ENCODE results near the gene PHETA2. TPM values are rescaled to one million over a fixed set of nuclear protein-coding genes. Genes with fewer than 3 reads are reported as not detected.

The PHETA2 gene
- polyA plus RNA-seq, 1 donor (not counting 4 experiments of a cell fraction or from before 2014, with no cell fraction given) = 0.80 TPM

DNA sequence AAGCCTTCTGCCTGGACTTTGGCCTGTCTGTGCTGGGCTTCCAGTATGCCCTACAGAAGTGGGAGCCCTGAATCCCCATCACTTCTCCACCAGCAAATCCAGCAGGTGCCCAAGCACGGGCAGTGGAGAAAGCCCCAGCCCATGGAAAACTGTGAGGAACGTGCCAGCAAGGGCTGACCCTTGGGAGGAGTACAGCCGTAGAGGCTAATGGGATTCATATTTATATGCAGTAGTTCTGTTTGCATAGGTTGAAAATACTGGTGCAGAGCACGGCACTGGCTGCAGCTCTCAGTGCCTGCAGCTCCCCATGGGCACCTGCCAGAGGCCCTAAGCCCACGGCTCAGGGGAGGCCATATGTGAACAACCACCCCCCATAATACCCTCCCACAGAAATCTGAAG, 13.6 kb upstream of the PHETA2 start:
- H2AFZ ChIP-seq (ENCODE audit: control insufficient read depth, low read length) = no peak overlapping the region
- DNase-seq (ENCODE audit: low read depth, low spot score) = no peak
- dilution Hi-C loops (cut with MboI; ENCODE audit: extremely low pct_ligation_motif_present, low sequenced_read_pairs) = no loop called here
- no peaks in the 10 kb centered on the region for H4K20me1 ChIP-seq (ENCODE audit: control insufficient read depth, extremely low read depth, insufficient read depth, low read length)
- no peak for FAIRE-seq
- H3K36me3 ChIP-seq (ENCODE audit: control insufficient read depth in 2 of 2, extremely low read depth in 1 of 2, insufficient read depth in 2 of 2, low read length in 2 of 2) = peaks cover 12 to 20% of the 10 kb centered on the region in 2 experiments
- TF ChIP-seq, protein P1, sequence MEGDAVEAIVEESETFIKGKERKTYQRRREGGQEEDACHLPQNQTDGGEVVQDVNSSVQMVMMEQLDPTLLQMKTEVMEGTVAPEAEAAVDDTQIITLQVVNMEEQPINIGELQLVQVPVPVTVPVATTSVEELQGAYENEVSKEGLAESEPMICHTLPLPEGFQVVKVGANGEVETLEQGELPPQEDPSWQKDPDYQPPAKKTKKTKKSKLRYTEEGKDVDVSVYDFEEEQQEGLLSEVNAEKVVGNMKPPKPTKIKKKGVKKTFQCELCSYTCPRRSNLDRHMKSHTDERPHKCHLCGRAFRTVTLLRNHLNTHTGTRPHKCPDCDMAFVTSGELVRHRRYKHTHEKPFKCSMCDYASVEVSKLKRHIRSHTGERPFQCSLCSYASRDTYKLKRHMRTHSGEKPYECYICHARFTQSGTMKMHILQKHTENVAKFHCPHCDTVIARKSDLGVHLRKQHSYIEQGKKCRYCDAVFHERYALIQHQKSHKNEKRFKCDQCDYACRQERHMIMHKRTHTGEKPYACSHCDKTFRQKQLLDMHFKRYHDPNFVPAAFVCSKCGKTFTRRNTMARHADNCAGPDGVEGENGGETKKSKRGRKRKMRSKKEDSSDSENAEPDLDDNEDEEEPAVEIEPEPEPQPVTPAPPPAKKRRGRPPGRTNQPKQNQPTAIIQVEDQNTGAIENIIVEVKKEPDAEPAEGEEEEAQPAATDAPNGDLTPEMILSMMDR (optimal IDR thresholded peaks at IDR 0.05 in 1 of 3, IDR thresholded peaks at IDR 0.05 in 1 of 3, conservative IDR thresholded peaks at IDR 0.05 in 1 of 3; ENCODE audit: extremely low read depth in 1 of 3, insufficient read depth in 2 of 3, low read length in 3 of 3) = no peak
- no peak for TF ChIP-seq EZH2 (IDR thresholded peaks at IDR 0.05; ENCODE audit: low read length)
- H3K9me1 ChIP-seq (ENCODE audit: control insufficient read depth, extremely low read depth, insufficient read depth, low read length) = no peaks in the 10 kb centered on the region
- H3K4me2 ChIP-seq (ENCODE audit: control insufficient read depth, extremely low read depth, insufficient read depth, low read depth, low read length) = no peak overlapping the region
- no peak overlapping the region for H3K9ac ChIP-seq (ENCODE audit: control insufficient read depth, extremely low read depth, insufficient read depth, low read length)
- H3K27ac ChIP-seq (ENCODE audit: control insufficient read depth, insufficient read depth, low read length) = no peak overlapping the region
- H3K79me2 ChIP-seq (ENCODE audit: control insufficient read depth, insufficient read depth, low read length) = no peaks in the 10 kb centered on the region
- no peaks in the 10 kb centered on the region for H3K27me3 ChIP-seq (ENCODE audit: control insufficient read depth, extremely low read depth, insufficient read depth, low read length)
- H3K4me1 ChIP-seq (ENCODE audit: control insufficient read depth, extremely low read depth, insufficient read depth, low read length) = no peaks in the 10 kb centered on the region
- H3K9me3 ChIP-seq (ENCODE audit: control insufficient read depth, low read depth, low read length) = no peaks in the 10 kb centered on the region
- no peak overlapping the region for H3K4me3 ChIP-seq (ENCODE audit: control insufficient read depth in 2 of 3, extremely low read depth in 1 of 3, insufficient read depth in 2 of 3, low read depth in 1 of 3, low read length in 3 of 3)

DNA sequence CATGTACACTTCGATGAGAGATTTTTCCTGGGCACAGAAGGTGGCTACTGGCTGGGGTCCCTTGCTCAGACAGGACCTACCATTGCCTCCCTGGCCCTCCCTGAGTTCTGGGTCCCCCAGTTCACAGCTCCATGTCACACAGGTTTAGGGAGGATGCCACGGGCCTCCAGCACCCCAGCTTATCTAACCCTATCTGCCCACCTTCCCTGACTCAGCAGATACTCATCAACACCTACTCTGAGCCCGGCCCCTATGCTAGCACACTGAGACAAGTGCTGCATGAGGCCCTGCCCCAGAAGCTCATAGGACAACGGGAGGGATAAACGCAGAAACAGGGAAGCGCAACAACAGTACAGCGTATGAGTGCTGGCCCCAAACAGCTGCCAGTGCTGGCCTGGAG, 13.0 kb upstream of the PHETA2 start:
- dilution Hi-C loops (cut with MboI; ENCODE audit: extremely low pct_ligation_motif_present, low sequenced_read_pairs) = no loop called here
- H2AFZ ChIP-seq (ENCODE audit: control insufficient read depth, low read length) = no peak overlapping the region
- H4K20me1 ChIP-seq (ENCODE audit: control insufficient read depth, extremely low read depth, insufficient read depth, low read length) = no peaks in the 10 kb centered on the region
- no peaks in the 10 kb centered on the region for H3K9me3 ChIP-seq (ENCODE audit: control insufficient read depth, low read depth, low read length)
- H3K36me3 ChIP-seq (ENCODE audit: control insufficient read depth in 2 of 2, extremely low read depth in 1 of 2, insufficient read depth in 2 of 2, low read length in 2 of 2) = peaks cover 12 to 24% of the 10 kb centered on the region in 2 experiments
- TF ChIP-seq, protein P1 (optimal IDR thresholded peaks at IDR 0.05 in 1 of 3, IDR thresholded peaks at IDR 0.05 in 1 of 3, conservative IDR thresholded peaks at IDR 0.05 in 1 of 3; ENCODE audit: extremely low read depth in 1 of 3, insufficient read depth in 2 of 3, low read length in 3 of 3) = no peak
- no peak for TF ChIP-seq EZH2 (IDR thresholded peaks at IDR 0.05; ENCODE audit: low read length)
- H3K4me3 ChIP-seq (ENCODE audit: control insufficient read depth in 2 of 3, extremely low read depth in 1 of 3, insufficient read depth in 2 of 3, low read depth in 1 of 3, low read length in 3 of 3) = no peak overlapping the region
- no peak for FAIRE-seq
- no peaks in the 10 kb centered on the region for H3K79me2 ChIP-seq (ENCODE audit: control insufficient read depth, insufficient read depth, low read length)
- H3K9me1 ChIP-seq (ENCODE audit: control insufficient read depth, extremely low read depth, insufficient read depth, low read length) = no peaks in the 10 kb centered on the region
- H3K27me3 ChIP-seq (ENCODE audit: control insufficient read depth, extremely low read depth, insufficient read depth, low read length) = no peaks in the 10 kb centered on the region
- H3K4me2 ChIP-seq (ENCODE audit: control insufficient read depth, extremely low read depth, insufficient read depth, low read depth, low read length) = no peak overlapping the region
- no peaks in the 10 kb centered on the region for H3K4me1 ChIP-seq (ENCODE audit: control insufficient read depth, extremely low read depth, insufficient read depth, low read length)
- H3K9ac ChIP-seq (ENCODE audit: control insufficient read depth, extremely low read depth, insufficient read depth, low read length) = no peak overlapping the region
- DNase-seq (ENCODE audit: low read depth, low spot score) = no peak
- no peak overlapping the region for H3K27ac ChIP-seq (ENCODE audit: control insufficient read depth, insufficient read depth, low read length)
